Large intestine (tissue), 3 donors: ENCODE data around the gene AKNA. TPM values are rescaled to one million over a fixed set of nuclear protein-coding genes. Genes with fewer than 3 reads are reported as not detected.

ENCODE experiments used
- DNase-seq, 2 donors: peaks; one replicate each; pipeline versions ENCODE4 v3.0.0 to v3.0.0-alpha.2; 2013
- H3K27ac ChIP-seq: one replicate; pipeline ENCODE4 v1.5.1; 2013; ENCODE audit warnings: low read length
- H3K27me3 ChIP-seq: 2 replicates; pipeline ENCODE4 v1.6.1; 2013; ENCODE audit warnings: low read length; ENCODE audit not compliant: control insufficient read depth, insufficient read depth
- H3K36me3 ChIP-seq: 2 replicates; pipeline ENCODE4 v1.6.1; 2013; ENCODE audit warnings: low read length; ENCODE audit not compliant: control insufficient read depth, insufficient read depth
- H3K4me1 ChIP-seq: one replicate; pipeline ENCODE4 v1.6.1; 2013; ENCODE audit warnings: low read length; ENCODE audit not compliant: control insufficient read depth, insufficient read depth
- H3K4me3 ChIP-seq: one replicate; pipeline ENCODE4 v1.5.1; 2013; ENCODE audit warnings: low read length
- H3K9me3 ChIP-seq: one replicate; pipeline ENCODE4 v1.6.1; 2013; ENCODE audit warnings: mild to moderate bottlenecking, low read depth, low read length, moderate library complexity; ENCODE audit not compliant: control insufficient read depth
- WGBS: methylation state at CpG from one replicate; pipeline ENCODE4 v1.1.5; 2013; ENCODE audit warnings: low lambda C conversion rate; ENCODE audit not compliant: insufficient coverage; 5-methylcytosine and 5-hydroxymethylcytosine counted together
- polyA plus RNA-seq: library from polyadenylated mRNA; unstranded; fragments of 120-200 nt; gene quantifications from one replicate; pipeline ENCODE4 v1.2.1, GENCODE V29; 2013

AKNA gene
- polyA plus RNA-seq, 1 donor, result 12.0 TPM

GRCh38 chr9:114430457-114430856, 42.7 kb upstream of the AKNA start:
- no peak overlapping the region for H3K27ac ChIP-seq
- H3K9me3 ChIP-seq, result no peaks in the 10 kb centered on the region
- no peak overlapping the region for H3K4me3 ChIP-seq
- no peak for DNase-seq
- H3K36me3 ChIP-seq, result no peaks in the 10 kb centered on the region
- no CpG with 5 or more reads among the region's 5 CpGs for WGBS
- H3K27me3 ChIP-seq, result no peaks in the 10 kb centered on the region
- no peaks in the 10 kb centered on the region for H3K4me1 ChIP-seq

- Histone ChIP-seq H3K36me3 (no peaks in the 10 kb centered on the region), H3K4me3 (no peak overlapping the region), H3K27ac (no peak overlapping the region), H3K27me3 (no peaks in the 10 kb centered on the region), H3K9me3 (no peaks in the 10 kb centered on the region), H3K4me1 (no peaks in the 10 kb centered on the region)
- no peak for DNase-seq
- WGBS, result no CpG with 5 or more reads among the region's 6 CpGs
These were observed 41.7 kb upstream of the AKNA start for GRCh38 chr9:114429488-114429887.

GRCh38 chr9:114428466-114428865, 40.7 kb upstream of the AKNA start:
- Histone ChIP-seq H3K9me3 (no peaks in the 10 kb centered on the region), H3K36me3 (peaks cover 2% of the 10 kb centered on the region), H3K4me1 (no peaks in the 10 kb centered on the region), H3K27ac (no peak overlapping the region), H3K4me3 (no peak overlapping the region), H3K27me3 (no peaks in the 10 kb centered on the region)
- WGBS, result no CpG with 5 or more reads among the region's 8 CpGs
- no peak for DNase-seq

GRCh38 chr9:114427644-114428043, 39.9 kb upstream of the AKNA start:
- DNase-seq, result no peak
- no CpG with 5 or more reads among the region's 4 CpGs for WGBS
- Histone ChIP-seq H3K27me3 (no peaks in the 10 kb centered on the region), H3K4me3 (no peak overlapping the region), H3K9me3 (no peaks in the 10 kb centered on the region), H3K4me1 (no peaks in the 10 kb centered on the region), H3K27ac (no peak overlapping the region), H3K36me3 (peaks cover 2% of the 10 kb centered on the region)

- DNase-seq, result no peak
These were observed 38.5 kb upstream of the AKNA start for GRCh38 chr9:114426046-114426948.

GRCh38 chr9:114425126-114425525, 37.3 kb upstream of the AKNA start:
- no CpG with 5 or more reads among the region's 11 CpGs for WGBS
- no peak for DNase-seq
- Histone ChIP-seq H3K36me3 (peaks cover 2% of the 10 kb centered on the region), H3K27me3 (no peaks in the 10 kb centered on the region), H3K4me3 (no peak overlapping the region), H3K9me3 (no peaks in the 10 kb centered on the region), H3K27ac (no peak overlapping the region), H3K4me1 (no peaks in the 10 kb centered on the region)

More at GRCh38 chr9:114426046-114426948, 38.5 kb upstream of the AKNA start:
- Histone ChIP-seq H3K27me3 (no peaks in the 10 kb centered on the region), H3K9me3 (no peaks in the 10 kb centered on the region), H3K4me1 (no peaks in the 10 kb centered on the region), H3K36me3 (peaks cover 2% of the 10 kb centered on the region), H3K27ac (no peak overlapping the region), H3K4me3 (no peak overlapping the region)
- 58% methylated on average over 2 of the region's 18 CpGs for WGBS

- Histone ChIP-seq H3K27me3 (no peaks in the 10 kb centered on the region), H3K27ac (no peak overlapping the region), H3K4me1 (no peaks in the 10 kb centered on the region), H3K36me3 (peaks cover 2% of the 10 kb centered on the region), H3K4me3 (no peak overlapping the region), H3K9me3 (no peaks in the 10 kb centered on the region)
- WGBS, result no CpG with 5 or more reads among the region's 12 CpGs
- no peak for DNase-seq
These were observed 36.3 kb upstream of the AKNA start for GRCh38 chr9:114424126-114424525.

- no peak overlapping the region for H3K27ac ChIP-seq
- no peaks in the 10 kb centered on the region for H3K4me1 ChIP-seq
- no peaks in the 10 kb centered on the region for H3K9me3 ChIP-seq
- H3K4me3 ChIP-seq, result no peak overlapping the region
- WGBS, result no CpG with 5 or more reads among the region's 14 CpGs
- H3K36me3 ChIP-seq, result peaks cover 2% of the 10 kb centered on the region
- H3K27me3 ChIP-seq, result no peaks in the 10 kb centered on the region
- DNase-seq, result no peak
These were observed 35.4 kb upstream of the AKNA start for GRCh38 chr9:114423181-114423580.

GRCh38 chr9:114421147-114421546, 33.4 kb upstream of the AKNA start:
- H3K27ac ChIP-seq, result no peak overlapping the region

GRCh38 chr9:114419796-114420195, 32.0 kb upstream of the AKNA start:
- no peaks in the 10 kb centered on the region for H3K9me3 ChIP-seq

More at GRCh38 chr9:114421147-114421546, 33.4 kb upstream of the AKNA start:
- no CpG with 5 or more reads among the region's 2 CpGs for WGBS
- H3K4me1 ChIP-seq, result no peaks in the 10 kb centered on the region
- H3K9me3 ChIP-seq, result no peaks in the 10 kb centered on the region
- no peak overlapping the region for H3K4me3 ChIP-seq
- H3K27me3 ChIP-seq, result no peaks in the 10 kb centered on the region
- H3K36me3 ChIP-seq, result peaks cover 2% of the 10 kb centered on the region
- DNase-seq, result no peak

GRCh38 chr9:114418053-114418452, 30.3 kb upstream of the AKNA start:
- WGBS, result no CpG with 5 or more reads among the region's 6 CpGs
- no peak for DNase-seq
- Histone ChIP-seq H3K4me3 (no peak overlapping the region), H3K4me1 (no peaks in the 10 kb centered on the region), H3K36me3 (no peaks in the 10 kb centered on the region), H3K9me3 (no peaks in the 10 kb centered on the region), H3K27me3 (no peaks in the 10 kb centered on the region), H3K27ac (no peak overlapping the region)

More at GRCh38 chr9:114419796-114420195, 32.0 kb upstream of the AKNA start:
- no peak for DNase-seq
- Histone ChIP-seq H3K4me3 (no peak overlapping the region), H3K4me1 (no peaks in the 10 kb centered on the region), H3K36me3 (peaks cover 2% of the 10 kb centered on the region), H3K27me3 (no peaks in the 10 kb centered on the region), H3K27ac (no peak overlapping the region)
- WGBS, result no CpG with 5 or more reads among the region's 8 CpGs
